Ureter (tissue), 1 donor: ENCODE results near the gene MYLK. TPM values are rescaled to one million over a fixed set of nuclear protein-coding genes. Genes with fewer than 3 reads are reported as not detected.

Experiments
- total RNA-seq: library from RNA; stranded (reverse); gene quantifications from one replicate; pipeline ENCODE4 v1.2.4, GENCODE V29; 2023
- donor health status: DM: yes; HTN: yes; CAD: no.

The MYLK gene
- total RNA-seq, 1 donor from 2014 or later = 942 TPM

Other genes with a start within 250 kb of the MYLK start
- gene CCDC14, start 76.9 kb upstream of the MYLK start, total RNA-seq = 52.0 TPM
- gene ROPN1, start 107.8 kb upstream of the MYLK start, total RNA-seq = not detected
- 54.7 TPM for gene KALRN, start 149.0 kb upstream of the MYLK start, total RNA-seq